Measurements from ENCODE around the gene CHPT1.
"Not testable (repeated sequence)": the region's sequence is repeated elsewhere in the genome, so short reads cannot be mapped to it uniquely, and the experiment has no call there.

Gene CHPT1

DNA sequence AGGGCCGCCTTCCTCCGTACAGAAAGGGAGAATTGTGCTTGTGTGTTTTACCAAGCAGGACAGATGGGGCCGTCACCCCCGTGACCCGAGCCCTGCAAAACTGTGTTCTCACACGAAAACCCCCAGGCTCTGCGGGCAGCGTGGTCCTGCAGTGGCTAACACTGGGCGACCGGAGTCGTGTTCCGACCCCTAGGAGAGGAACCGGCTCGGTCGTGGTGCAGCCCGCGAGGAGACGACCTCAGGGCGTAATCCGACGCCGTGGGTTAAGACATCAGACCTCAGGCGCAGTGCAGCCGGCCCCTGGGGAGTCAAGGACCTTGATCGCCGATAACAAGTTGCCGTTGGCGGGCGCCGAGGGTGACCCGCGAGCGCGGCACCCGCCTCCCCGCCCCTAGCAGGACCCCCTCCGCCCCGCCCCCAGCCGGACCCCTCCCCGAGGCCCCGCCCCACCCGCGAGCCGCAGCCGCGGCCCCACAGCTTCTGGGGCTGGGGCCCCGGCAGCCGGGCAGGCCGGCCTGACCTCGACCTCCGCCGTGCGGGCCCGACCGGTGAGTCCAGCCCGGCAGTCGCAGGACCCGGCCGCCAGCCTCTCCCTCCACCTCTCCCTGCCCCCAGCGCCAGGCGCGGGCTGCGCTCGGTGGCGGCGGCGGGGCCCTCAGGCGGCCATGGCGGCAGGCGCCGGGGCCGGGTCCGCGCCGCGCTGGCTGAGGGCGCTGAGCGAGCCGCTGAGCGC lies at the start of gene CHPT1:
Gene CHPT1 (plus strand): TSS at position 444 of the 733 bp plus-strand sequence. CDS start 222 bp downstream, at position 666.
- peak; percentile 95 for DNase-seq

DNA sequence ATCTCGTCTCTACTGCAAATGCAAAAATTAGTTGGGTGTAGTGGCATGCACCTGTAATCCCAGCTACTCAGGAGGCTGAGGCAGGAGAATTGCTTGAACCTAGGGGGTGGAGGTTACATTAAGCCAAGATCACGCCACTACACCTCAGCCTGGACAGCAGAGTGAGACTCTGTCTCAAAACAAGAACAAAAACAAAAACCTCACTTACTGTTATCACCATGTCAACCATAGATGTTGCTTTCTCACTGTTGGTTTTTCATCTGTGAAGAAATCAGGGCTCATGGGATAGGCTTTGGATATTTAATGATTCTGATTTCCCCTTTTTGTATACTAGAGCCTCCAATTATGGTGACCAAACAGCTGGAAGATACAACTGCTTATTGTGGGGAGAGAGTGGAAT lies 49.7 kb upstream of the CHPT1 start:
- DNase-seq, result no peak

DNA sequence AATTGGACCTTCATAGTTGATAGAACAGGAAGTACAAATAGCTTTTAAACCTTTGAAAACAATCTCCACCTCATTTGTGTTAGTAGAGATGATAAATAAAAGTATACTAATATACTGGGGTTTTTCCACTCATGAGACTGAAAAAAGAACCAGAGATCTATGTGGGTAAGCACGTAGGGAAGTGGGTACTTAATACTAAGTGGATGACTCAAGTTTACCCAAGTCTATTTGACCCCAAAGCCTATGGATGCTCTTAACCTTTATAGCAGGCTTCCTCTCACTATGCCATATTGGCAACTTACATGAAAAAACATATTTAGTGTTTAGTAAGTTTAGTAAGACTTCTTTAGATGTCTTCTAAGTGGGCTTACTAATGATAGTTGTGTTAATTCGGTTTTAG lies 49.2 kb upstream of the CHPT1 start:
- DNase-seq, result no peak

DNA sequence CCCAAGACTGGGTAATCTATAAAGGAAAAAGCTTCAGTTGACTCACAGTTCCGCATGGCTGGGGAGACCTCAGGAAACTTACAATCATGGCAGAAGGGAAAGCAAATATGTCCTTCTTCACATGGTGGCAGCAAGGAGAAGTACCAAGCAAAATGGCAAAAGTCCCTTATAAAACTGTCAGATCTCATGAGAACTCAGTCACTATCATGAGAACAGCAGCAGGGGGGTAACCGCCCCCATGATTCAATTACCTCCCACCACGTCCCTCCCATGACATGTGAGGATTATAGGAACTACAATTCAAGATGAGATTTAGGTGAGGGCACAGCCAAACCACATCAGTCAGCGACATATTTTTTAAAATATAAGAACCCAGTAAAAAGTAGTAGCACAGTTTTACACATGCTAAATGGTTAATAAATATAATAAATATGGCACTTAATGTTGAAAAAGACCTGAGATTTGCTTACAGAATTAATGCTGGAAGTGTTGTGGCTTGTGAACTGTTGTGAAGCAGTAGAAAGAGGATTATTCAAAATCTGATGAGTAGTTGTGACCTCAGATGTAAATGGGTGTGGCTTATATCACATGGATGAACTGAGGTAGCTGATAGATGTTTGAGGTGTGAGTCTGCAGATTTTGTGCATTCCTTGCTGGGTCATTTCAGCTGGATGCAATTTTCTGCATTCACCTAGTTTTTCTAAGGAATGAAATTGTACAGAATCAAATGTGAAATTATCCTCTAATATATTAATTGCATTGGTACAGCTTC lies 46.9 kb upstream of the CHPT1 start:
- no peak for DNase-seq

DNA sequence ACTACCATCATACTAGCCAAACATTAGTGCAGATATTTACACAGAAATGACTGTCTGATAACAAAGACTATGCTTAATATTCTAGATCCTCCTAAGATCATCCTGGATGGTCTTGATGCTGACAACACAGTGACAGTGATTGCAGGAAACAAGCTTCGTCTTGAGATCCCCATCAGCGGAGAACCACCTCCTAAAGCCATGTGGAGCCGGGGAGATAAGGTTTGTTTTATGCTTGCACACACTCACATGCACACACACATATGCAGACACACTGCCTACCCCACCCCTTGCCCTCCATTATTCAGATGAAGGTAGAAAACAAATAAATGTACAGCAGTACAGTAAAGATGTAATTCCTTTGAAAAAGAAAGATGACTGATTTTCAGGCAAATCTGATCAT lies 44.4 kb upstream of the CHPT1 start:
- peak; percentile 49 for DNase-seq

DNA sequence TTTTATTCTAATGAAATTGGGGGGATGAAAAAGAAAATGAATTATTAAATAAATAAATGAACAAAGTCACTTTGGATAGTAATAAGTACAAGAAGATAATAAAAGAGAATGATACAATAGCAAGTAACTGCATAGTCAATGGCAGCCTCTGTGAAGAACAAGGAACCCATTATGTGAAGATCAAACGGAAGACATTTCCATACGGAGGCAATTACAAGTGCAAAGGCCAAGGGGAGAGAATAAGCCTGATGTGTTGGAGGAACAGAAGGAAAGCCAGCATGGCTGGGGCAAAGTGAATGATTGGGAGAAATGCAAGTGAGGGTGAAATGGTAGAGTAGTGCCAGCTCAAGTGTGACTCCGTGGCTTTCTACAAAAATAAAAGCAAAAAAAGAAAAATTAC lies 43.9 kb upstream of the CHPT1 start:
- no peak for DNase-seq

DNA sequence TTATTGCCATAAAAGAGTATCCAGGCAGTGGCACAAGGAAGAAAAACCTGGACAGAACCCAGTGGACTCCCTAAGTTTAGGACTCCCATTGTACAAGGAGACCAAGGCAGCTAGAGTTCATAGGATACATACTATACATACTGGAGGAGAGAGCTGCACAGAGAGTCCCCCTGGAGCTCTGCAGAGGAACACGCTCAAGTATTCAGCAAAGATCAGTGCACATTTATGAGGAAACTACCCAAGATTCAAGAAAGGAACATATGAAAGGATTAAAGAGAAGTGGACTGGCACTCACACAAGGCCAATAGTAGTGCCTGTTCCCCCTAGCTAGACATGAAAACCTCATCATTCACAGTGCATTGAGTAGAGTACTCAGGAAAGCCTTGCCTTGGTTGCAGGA lies 43.0 kb upstream of the CHPT1 start:
- DNase-seq, result peak; percentile 10

DNA sequence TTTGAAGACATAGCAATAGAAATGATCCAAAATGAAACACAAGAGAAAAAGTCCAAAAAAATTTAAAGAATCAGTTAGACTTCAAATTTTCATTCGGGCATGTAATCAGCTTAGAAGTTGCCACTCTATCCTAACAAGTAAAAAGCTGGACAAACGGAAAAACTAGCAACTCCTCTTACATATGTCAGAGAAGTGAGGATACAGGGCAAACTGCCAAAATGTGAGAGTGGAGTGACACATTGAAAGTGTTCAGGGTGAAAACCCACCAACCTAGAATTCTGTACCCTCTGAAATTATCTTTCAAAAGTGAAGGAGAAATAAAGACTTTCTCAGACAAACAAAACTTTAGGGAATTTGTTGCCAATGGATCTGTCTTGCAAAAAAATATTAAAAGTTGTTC lies 42.0 kb upstream of the CHPT1 start:
- DNase-seq, result peak; percentile 28

DNA sequence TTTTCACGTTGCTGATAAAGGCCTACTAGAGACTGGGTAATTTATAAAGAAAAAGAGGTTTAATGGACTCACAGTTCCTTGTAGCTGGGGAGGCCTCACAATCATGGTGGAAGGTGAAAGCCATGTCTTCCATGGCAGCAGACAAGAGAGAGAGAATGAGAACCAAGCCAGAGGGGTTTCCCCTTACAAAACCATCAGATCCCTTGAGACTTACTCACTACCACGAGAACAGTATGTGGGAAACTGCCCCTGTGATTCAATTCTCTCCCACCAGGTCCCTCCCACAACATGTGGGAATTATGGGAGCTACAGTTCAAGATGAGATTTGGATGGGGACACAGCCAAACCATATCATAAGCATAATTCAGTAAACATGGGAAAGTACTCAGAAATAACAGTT lies 36.8 kb upstream of the CHPT1 start:
- not testable (repeated sequence) for DNase-seq

DNA sequence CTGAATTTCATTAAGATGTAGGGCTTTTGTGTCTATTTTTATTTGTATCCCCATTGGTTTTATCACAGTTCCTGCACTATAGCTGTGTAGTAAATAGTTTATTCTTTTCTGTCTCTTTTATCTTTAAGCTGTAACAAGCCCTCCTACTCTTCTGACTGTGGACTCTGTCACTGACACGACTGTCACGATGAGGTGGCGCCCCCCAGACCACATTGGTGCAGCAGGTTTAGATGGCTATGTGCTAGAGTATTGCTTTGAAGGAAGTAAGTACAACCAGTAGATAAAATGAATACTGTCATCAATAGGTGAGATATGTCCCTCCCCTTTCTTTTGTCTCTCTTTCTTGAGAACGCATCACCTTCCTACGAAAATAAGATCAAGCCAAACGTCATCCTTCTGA lies 34.1 kb upstream of the CHPT1 start:
- no peak for DNase-seq

DNA sequence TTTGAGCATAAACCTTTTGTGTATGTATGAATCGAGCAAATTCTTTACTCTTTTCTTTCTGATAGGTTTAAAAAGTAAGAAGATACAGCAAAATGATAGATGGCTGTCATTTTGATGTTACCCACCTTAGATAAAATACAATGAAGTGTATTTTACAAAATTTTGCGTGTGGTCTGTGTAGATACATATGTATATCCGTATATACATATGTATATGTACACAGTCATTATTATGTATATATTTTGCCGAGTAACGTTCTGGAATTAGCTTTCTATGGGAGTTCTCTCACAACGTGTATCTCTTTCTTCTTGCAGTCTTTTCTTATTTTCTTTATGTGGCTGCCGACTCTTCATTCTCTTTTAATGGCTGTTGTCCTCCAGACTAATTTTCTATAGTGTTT lies 32.4 kb upstream of the CHPT1 start:
- DNase-seq, result no peak

DNA sequence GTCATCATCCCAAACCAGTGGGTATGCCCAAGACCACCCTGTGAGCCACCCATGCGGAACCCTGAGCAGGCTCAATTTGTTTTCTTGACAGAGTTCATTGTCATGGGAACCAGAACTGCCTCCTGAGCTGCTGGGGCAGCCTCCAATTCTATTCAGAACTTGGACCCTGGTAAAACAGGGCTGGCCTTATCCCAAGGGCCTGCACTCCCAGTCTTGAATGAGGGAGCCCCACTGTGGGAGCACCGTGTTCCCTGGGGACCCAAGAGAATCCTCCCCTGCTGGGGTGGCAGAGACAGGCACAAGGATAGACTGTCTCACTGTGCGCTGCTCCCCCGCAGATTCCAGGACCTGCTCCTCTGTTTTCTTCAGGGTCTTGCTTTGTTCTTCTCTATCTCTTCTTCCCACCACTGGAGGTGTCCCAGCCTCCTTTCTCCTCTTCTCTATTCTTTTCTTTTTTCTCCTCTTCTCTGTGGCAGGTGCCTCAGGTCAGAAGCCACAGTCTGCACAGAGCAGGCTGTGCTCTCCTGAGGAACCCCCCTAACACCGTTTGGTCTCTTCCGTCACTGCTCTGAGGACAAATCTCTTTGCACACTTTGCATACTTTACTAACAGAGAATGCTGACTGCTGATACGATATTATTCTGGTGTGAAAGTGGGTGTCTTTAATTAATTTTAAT lies 31.2 kb upstream of the CHPT1 start:
- DNase-seq, result no peak

DNA sequence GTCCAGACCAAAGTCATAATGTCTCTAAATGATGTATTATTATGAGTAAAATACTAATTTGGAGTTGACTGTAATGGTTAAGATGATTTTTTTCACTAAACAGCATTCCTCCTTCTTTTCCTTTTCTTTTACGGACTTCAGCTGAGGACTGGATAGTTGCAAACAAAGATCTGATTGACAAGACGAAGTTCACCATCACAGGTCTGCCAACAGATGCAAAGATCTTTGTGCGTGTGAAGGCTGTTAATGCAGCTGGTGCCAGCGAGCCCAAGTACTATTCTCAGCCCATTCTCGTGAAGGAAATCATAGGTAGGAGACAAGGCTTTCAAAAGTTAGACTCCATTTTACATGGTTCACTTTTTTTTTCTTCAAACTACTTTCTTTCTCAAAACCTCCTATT lies 29.8 kb upstream of the CHPT1 start:
- DNase-seq, result no peak

DNA sequence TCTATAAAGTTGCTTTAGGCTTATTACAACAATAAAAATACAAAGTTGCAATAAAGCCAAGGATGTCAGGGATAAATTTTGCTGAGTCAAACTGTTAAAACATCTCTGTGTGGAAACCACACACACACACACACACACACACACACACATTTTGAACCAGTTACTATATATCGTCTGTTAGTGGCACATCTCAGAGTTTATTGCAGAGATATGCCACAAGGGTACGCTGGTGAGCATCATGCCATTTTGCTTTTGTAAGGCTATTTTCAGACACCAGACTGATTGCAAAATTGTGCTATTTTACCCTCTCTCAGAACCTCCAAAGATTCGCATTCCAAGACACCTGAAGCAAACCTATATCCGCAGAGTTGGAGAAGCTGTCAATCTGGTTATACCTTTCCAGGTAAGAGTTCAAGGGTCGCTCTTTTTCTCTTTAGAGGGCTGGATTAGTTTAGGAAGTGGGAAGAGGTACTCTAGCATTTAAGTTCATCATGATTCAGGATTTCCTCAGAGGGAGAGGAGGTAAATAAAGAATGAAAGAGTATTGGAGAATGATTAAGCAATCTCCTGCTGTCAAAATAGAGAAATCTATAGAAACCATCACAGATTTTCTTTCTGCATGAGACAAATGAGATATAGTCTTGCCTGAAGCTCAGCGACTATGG lies 27.3 kb upstream of the CHPT1 start:
- DNase-seq, result peak; percentile 91

DNA sequence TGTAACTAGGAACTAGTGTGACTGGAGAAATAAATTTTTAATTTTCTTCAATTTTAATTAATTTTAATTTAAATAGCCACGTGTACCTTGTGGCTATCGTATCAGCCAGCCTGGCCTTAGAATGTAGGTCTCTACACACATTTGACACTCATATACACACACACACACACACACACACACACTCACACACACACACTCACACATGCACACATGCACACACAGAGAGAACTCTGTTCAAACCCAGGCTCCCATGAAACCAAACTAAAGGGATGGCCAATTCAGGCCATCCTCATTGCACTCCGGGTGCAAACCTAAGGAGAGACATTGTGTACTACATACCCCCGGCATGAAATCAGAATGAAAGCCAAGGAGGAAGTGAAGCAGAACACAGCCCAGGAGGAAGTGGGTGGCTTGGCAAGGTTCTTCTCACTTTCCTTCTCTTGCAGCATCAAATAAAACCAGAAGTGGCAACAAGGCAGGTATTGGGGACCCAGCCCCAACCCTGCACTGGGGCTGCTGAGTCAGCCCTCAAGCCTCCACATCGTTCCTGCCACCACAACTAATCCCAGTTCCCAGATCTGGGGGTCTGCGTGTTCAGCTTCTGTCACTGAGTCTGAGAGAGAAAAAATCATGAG lies 26.2 kb upstream of the CHPT1 start:
- peak; percentile 72 for DNase-seq

DNA sequence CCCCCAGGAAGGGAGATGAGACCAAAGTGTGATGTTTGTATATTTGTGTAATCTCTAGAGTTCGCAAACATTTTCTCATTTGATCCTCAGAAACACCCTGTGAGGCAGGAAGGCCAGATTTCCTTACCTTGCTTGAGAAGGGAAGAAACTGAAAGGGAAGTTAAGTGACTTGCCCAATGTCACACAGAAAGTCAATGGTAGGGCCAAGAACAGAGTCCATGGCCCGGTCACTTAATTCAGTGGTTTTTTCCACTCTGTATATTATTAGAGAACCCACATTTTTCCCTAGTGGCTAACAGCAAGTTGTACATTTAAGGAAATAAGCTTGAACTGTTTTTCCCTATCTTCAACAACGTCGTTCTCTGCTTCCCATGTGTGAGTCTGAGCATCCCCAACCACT lies 25.6 kb upstream of the CHPT1 start:
- peak; percentile 53 for DNase-seq

DNA sequence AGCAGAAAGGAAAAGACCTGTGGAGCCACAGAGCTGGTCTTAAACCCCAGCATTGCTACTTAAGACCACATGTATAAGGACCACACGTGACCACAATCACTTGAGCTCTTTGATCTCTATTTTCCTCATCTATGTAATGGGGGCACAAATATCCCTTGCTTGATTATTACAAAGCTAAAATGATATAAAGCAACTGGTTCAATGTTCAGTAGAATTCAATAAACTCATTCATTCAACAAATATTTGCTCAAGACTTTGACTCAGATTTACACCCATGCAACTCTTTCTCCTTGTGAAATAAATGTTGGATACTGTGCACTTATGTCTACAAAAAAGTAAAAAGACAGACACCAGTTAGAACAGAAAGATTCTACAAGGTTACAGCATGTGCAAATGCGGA lies 21.9 kb upstream of the CHPT1 start:
- no peak for DNase-seq

DNA sequence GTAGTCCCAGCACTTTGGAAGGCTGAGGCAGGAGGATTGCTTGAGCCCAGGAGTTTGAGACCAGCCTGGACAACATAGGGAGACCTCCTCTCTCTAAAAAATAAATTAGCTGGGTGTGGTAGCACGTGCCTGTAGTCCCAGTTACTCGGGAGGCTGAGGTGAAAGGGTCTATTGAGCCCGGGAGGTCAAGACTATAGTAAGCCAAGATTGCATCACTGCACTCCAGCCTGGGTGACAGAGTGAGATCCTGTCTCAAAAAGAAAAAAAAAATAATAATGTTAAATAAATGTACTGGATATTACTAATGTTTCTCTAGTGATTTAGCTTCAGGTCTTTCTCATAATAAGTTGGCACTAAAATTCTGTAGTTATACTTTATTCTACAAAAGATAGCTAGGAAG lies 20.9 kb upstream of the CHPT1 start:
- not testable (repeated sequence) for DNase-seq

DNA sequence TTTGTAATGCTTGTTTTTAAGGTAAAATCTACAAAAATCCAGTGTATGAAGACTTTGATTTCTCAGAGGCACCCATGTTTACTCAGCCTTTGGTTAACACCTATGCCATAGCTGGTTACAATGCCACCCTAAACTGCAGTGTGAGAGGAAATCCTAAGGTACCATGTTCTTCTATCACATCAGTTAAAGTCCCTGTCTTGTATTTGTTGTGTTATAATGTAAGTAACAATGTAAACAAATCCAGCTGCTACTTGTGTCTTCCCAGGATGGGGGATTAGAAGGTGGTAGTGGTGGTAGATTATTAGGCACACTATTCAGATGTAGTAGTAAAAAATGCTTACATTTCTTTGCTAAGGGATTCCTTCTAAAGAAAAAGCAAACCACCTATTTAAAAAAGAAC lies 19.4 kb upstream of the CHPT1 start:
- DNase-seq, result no peak

DNA sequence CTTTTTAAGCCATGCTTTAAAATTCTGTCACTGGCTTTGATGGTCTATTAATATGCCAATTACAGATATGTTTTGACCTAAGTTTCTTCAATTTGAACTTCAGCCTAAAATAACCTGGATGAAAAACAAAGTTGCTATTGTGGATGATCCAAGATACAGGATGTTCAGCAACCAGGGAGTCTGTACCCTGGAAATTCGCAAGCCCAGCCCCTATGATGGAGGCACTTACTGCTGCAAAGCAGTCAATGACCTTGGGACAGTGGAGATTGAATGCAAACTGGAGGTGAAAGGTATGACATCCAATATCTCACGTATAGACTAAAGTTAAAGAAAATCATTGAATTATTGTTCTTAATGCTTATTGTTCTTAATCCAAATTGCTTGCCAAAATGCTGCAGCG lies 17.2 kb upstream of the CHPT1 start:
- DNase-seq, result no peak

DNA sequence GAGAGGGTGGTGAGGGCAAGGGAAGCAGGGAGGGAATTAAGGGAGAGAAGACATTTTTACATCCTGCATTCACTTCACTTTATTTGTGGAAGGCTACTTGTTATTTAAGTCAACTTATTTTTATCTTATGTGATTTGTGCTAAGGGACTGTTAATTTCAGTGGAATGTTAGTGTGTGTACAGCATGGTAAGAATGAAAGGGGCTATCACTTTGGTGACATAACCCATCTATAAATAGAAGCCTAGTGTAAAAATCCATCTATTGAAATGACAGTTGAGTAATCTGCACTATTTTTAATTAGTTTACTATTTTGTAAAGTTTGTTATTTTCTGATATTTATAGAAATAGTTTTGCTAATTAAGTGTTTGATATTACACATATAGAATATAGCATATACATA lies 16.8 kb upstream of the CHPT1 start:
- no peak for DNase-seq

DNA sequence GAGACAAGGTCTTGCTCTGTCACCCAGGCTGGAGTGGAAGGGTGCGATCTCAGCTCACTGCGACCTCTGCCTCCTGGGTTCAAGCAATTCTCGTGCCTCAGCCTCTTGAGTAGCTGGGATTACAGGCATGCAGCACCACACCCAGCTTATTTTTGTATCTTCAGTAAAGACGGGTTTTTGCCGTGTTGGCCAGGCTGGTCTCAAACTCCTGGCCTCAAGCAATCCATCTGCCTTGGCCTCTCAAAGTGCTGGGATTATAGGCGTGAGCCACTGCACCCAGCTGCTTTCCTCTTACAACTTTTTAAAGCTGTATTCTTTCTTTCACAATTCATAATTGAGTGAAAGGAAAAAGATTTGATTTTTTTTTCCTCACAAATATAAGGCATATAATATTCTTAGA lies 15.8 kb upstream of the CHPT1 start:
- not testable (repeated sequence) for DNase-seq

DNA sequence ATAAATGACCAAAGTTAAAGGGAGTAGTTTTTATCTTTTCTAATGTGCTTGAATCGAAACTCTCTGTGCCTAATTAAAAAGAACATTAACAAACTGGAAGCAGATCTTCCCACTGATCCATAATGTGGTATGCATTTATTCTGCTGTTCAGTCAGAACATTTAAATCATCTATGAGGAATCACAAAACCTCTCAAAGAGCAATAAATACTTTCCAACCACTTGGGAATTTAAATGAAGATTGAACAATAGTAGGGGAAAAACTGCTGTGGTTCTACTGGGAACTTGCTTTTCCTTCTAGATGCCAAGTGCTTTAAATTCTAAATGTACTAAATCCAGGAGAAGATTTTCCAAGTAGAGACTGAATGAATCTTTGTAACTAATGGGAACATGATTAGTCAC lies 12.3 kb upstream of the CHPT1 start:
- no peak for DNase-seq
